ENCODE results near the gene OTUB2.

The OTUB2 gene

DNA sequence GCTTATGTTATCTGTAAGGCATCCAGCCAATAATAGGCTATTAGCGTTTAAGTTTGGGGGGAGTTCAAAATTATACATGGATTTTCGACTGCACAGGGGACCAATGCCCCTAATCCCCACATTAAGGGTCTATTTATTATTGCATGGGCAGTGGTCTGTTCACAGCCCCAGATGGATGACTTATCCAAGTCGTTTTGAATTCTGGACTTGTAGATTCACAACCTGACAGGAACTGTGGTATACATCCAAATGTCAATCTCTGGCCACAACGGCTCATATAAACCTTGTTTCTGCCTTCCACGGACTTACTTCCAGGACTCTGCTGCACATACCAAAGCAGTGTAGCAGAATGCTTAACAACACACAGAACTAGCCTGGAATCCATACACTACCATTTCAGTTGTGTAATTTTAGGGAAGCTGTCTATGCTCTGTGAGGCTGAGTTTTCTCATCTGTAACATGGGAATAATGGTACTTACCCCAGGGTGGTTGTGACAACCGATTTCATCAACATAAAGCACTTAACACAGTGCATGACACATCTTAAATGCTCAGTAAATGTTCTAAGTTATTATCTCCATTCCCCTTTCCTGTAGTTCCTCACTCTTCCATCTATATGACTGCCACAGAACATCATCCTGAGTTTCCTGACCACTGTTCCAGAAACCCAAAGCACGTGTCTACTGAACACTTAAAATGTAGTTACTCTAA is 51.1 kb downstream of the OTUB2 start:
- H2BK5ac ChIP-seq (ENCODE audit: low read length): no peak overlapping the region
- H3K4me2 ChIP-seq (ENCODE audit: insufficient read depth, low read length, poor library complexity, severe bottlenecking): no peak overlapping the region
- no peak overlapping the region for H3K23ac ChIP-seq (ENCODE audit: low read depth, low read length, poor library complexity)
- no peak overlapping the region for H4K8ac ChIP-seq (ENCODE audit: low read depth, low read length)
- no peak overlapping the region for H3K18ac ChIP-seq (ENCODE audit: low read length)
- peaks cover 11 to 53% of the 10 kb centered on the region in 2 donors for H3K36me3 ChIP-seq (replicated peaks in 1 of 2; ENCODE audit: control insufficient read depth in 2 of 2, insufficient read depth in 2 of 2, low read length in 2 of 2)
- peaks cover 4 to 8% of the 10 kb centered on the region in 2 donors for H3K4me1 ChIP-seq (ENCODE audit: control insufficient read depth in 2 of 2, insufficient read depth in 1 of 2, low read depth in 1 of 2, low read length in 2 of 2)
- no peak overlapping the region for H3K4me3 ChIP-seq (ENCODE audit: low read length in 2 of 2)
- peaks cover 8% of the 10 kb centered on the region for H3K79me1 ChIP-seq (ENCODE audit: low read depth, low read length)
- no peak overlapping the region for H3K4ac ChIP-seq (ENCODE audit: low read length)
- no peak overlapping the region for H2BK12ac ChIP-seq (ENCODE audit: low read length)
- no peak overlapping the region for H3K27ac ChIP-seq (replicated peaks; ENCODE audit: low read length)
- no peak overlapping the region for H3K9ac ChIP-seq (ENCODE audit: low read depth, low read length, poor library complexity)
- H2AK5ac ChIP-seq (ENCODE audit: low read depth, low read length): no peak overlapping the region
- no peak for DNase-seq (ENCODE audit: low spot score)
- no peak overlapping the region for H3K14ac ChIP-seq (ENCODE audit: low read length)
- no peak overlapping the region for H2BK120ac ChIP-seq (ENCODE audit: low read depth, low read length)
- H4K91ac ChIP-seq (ENCODE audit: low read depth, low read length, poor library complexity): no peak overlapping the region
- H3K27me3 ChIP-seq (ENCODE audit: control insufficient read depth in 3 of 3, insufficient read depth in 3 of 3, low read depth in 1 of 3, low read length in 3 of 3): no peaks in the 10 kb centered on the region
- H2AFZ ChIP-seq (ENCODE audit: low read length): no peak overlapping the region
- peaks cover 0 to 57% of the 10 kb centered on the region in 2 donors for H3K9me3 ChIP-seq (replicated peaks in 1 of 2; ENCODE audit: control insufficient read depth in 2 of 2, insufficient read depth in 1 of 2, low read depth in 1 of 2, low read length in 2 of 2)
- no CpG with 5 or more reads among the region's 7 CpGs for WGBS, 2 donors (ENCODE audit: extremely low coverage in 2 of 2, insufficient read length in 2 of 2, insufficient replicate concordance in 1 of 2)
- H2BK15ac ChIP-seq (ENCODE audit: low read length): no peak overlapping the region

DNA sequence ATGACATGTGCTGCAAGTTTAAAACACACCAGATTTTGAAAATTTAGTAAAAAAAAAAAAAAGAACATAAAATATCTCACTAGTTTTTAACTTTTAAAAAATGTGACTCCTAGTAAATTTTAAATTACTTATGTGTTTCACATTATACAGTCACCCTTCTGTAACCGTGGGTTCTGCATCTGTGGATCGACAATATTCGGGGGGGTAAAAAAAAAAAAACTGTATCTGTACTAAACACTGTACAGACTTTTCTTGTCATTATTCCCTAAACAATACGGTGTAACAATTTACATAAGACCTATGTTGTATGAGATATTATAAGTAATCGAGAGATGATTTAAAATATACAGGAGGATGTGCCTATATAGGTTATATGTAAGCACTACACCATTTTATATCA is 51.7 kb downstream of the OTUB2 start:
- peaks cover 4 to 8% of the 10 kb centered on the region in 2 donors for H3K4me1 ChIP-seq (ENCODE audit: control insufficient read depth in 2 of 2, insufficient read depth in 1 of 2, low read depth in 1 of 2, low read length in 2 of 2)
- no CpG with 5 or more reads among the region's 5 CpGs for whole genome bisulfite sequencing, 2 donors (ENCODE audit: extremely low coverage in 2 of 2, insufficient read length in 2 of 2, insufficient replicate concordance in 1 of 2)

DNA sequence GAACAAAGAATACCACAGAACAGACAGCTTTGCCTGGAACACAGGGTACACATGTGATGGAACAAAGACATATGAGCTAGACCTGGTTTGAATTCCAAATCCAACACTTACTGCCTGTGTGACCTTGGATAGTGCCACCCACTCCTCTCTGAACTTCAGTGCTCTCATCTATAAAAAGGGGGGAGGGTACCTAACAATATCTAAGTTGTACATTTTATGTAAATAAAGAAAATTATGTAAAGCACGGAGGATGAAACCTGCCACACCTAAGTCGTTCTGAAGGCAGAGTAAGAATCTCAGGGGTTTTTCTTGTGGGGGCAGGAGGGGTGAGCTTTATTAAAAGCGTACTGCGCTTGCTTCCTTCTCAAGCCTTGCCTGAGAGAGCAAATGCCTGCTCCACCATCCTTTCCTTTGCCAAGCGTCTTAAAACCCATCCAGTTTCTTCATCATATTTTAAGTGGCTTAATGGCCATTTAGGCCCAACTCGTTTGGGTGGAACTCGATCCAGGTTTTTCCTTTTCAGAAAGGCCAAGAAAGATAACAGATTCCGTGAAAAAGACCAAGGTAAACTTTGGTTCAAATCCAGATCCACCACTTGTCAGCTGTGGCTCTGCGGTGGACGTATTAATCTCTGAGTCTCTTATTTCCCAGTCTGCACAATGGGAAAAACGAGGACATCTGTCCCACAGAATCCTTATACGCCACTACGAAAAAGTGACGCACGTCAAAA is 53.9 kb downstream of the OTUB2 start:
- no peak overlapping the region for H3K4ac ChIP-seq (ENCODE audit: low read length)
- H3K79me1 ChIP-seq (ENCODE audit: low read depth, low read length): peaks cover 8% of the 10 kb centered on the region
- H2AK5ac ChIP-seq (ENCODE audit: low read depth, low read length): no peak overlapping the region
- H3K27ac ChIP-seq (replicated peaks; ENCODE audit: low read length): no peak overlapping the region
- no peak for DNase-seq (ENCODE audit: low spot score)
- peak overlapping the region; percentile 58 for H3K4me2 ChIP-seq (ENCODE audit: insufficient read depth, low read length, poor library complexity, severe bottlenecking)
- H2AFZ ChIP-seq (ENCODE audit: low read length): peak overlapping the region; percentile 93
- H4K8ac ChIP-seq (ENCODE audit: low read depth, low read length): no peak overlapping the region
- no peak overlapping the region for H2BK12ac ChIP-seq (ENCODE audit: low read length)
- WGBS, 2 donors (ENCODE audit: extremely low coverage in 2 of 2, insufficient read length in 2 of 2, insufficient replicate concordance in 1 of 2): no CpG with 5 or more reads among the region's 15 CpGs
- no peak overlapping the region for H2BK5ac ChIP-seq (ENCODE audit: low read length)
- H3K23ac ChIP-seq (ENCODE audit: low read depth, low read length, poor library complexity): no peak overlapping the region
- no peak overlapping the region for H3K18ac ChIP-seq (ENCODE audit: low read length)
- H3K9ac ChIP-seq (ENCODE audit: low read depth, low read length, poor library complexity): no peak overlapping the region
- H3K4me1 ChIP-seq (ENCODE audit: control insufficient read depth in 2 of 2, insufficient read depth in 1 of 2, low read depth in 1 of 2, low read length in 2 of 2): peaks cover 4 to 8% of the 10 kb centered on the region in 2 donors
- peaks cover 11 to 46% of the 10 kb centered on the region in 2 donors for H3K36me3 ChIP-seq (replicated peaks in 1 of 2; ENCODE audit: control insufficient read depth in 2 of 2, insufficient read depth in 2 of 2, low read length in 2 of 2)
- H4K91ac ChIP-seq (ENCODE audit: low read depth, low read length, poor library complexity): no peak overlapping the region
- H3K9me3 ChIP-seq (replicated peaks in 1 of 2; ENCODE audit: control insufficient read depth in 2 of 2, insufficient read depth in 1 of 2, low read depth in 1 of 2, low read length in 2 of 2): peaks cover 0 to 47% of the 10 kb centered on the region in 2 donors
- H3K4me3 ChIP-seq (ENCODE audit: low read length in 2 of 2): peak overlapping the region; percentile 92 to 98
- no peaks in the 10 kb centered on the region for H3K27me3 ChIP-seq (ENCODE audit: control insufficient read depth in 3 of 3, insufficient read depth in 3 of 3, low read depth in 1 of 3, low read length in 3 of 3)
- no peak overlapping the region for H2BK120ac ChIP-seq (ENCODE audit: low read depth, low read length)
- no peak overlapping the region for H2BK15ac ChIP-seq (ENCODE audit: low read length)
- H3K14ac ChIP-seq (ENCODE audit: low read length): no peak overlapping the region

More for the DNA sequence above, 51.7 kb downstream of the OTUB2 start:
- Histone ChIP-seq H2AFZ (ENCODE audit: low read length) (no peak overlapping the region), H3K4ac (ENCODE audit: low read length) (no peak overlapping the region), H3K4me2 (ENCODE audit: insufficient read depth, low read length, poor library complexity, severe bottlenecking) (no peak overlapping the region), H3K27ac (replicated peaks; ENCODE audit: low read length) (no peak overlapping the region), H3K4me3 (ENCODE audit: low read length in 2 of 2) (no peak overlapping the region), H2BK12ac (ENCODE audit: low read length) (no peak overlapping the region), H2BK15ac (ENCODE audit: low read length) (no peak overlapping the region), H2AK5ac (ENCODE audit: low read depth, low read length) (no peak overlapping the region), H3K36me3 (replicated peaks in 1 of 2; ENCODE audit: control insufficient read depth in 2 of 2, insufficient read depth in 2 of 2, low read length in 2 of 2) (peaks cover 11 to 53% of the 10 kb centered on the region in 2 donors), H3K9me3 (replicated peaks in 1 of 2; ENCODE audit: control insufficient read depth in 2 of 2, insufficient read depth in 1 of 2, low read depth in 1 of 2, low read length in 2 of 2) (peaks cover 0 to 54% of the 10 kb centered on the region in 2 donors), H3K79me1 (ENCODE audit: low read depth, low read length) (peaks cover 8% of the 10 kb centered on the region), H3K14ac (ENCODE audit: low read length) (no peak overlapping the region), H3K9ac (ENCODE audit: low read depth, low read length, poor library complexity) (no peak overlapping the region), H3K23ac (ENCODE audit: low read depth, low read length, poor library complexity) (no peak overlapping the region), H3K27me3 (ENCODE audit: control insufficient read depth in 3 of 3, insufficient read depth in 3 of 3, low read depth in 1 of 3, low read length in 3 of 3) (no peaks in the 10 kb centered on the region), H2BK5ac (ENCODE audit: low read length) (no peak overlapping the region), H4K8ac (ENCODE audit: low read depth, low read length) (no peak overlapping the region), H3K18ac (ENCODE audit: low read length) (no peak overlapping the region), H2BK120ac (ENCODE audit: low read depth, low read length) (no peak overlapping the region), H4K91ac (ENCODE audit: low read depth, low read length, poor library complexity) (no peak overlapping the region)
- DNase-seq (ENCODE audit: low spot score): no peak

Data from neuronal stem cell (in vitro differentiated cells).